HuH-7 (cell line): ENCODE data around the gene IFNL4.
"Not testable (repeated sequence)": the region's sequence is repeated elsewhere in the genome, so short reads cannot be mapped to it uniquely, and the experiment has no call there.

Experiments used
- DNase-seq: peaks from one replicate; pipeline ENCODE4 v3.0.0; 2011; ENCODE audit warnings: low spot score

IFNL4 gene

GRCh38 chr19:39223703-39224279 is 24.9 kb downstream of the IFNL4 start:
- DNase-seq: no peak

GRCh38 chr19:39219108-39219507 is 29.5 kb downstream of the IFNL4 start:
- DNase-seq: not testable (repeated sequence)

DNA sequence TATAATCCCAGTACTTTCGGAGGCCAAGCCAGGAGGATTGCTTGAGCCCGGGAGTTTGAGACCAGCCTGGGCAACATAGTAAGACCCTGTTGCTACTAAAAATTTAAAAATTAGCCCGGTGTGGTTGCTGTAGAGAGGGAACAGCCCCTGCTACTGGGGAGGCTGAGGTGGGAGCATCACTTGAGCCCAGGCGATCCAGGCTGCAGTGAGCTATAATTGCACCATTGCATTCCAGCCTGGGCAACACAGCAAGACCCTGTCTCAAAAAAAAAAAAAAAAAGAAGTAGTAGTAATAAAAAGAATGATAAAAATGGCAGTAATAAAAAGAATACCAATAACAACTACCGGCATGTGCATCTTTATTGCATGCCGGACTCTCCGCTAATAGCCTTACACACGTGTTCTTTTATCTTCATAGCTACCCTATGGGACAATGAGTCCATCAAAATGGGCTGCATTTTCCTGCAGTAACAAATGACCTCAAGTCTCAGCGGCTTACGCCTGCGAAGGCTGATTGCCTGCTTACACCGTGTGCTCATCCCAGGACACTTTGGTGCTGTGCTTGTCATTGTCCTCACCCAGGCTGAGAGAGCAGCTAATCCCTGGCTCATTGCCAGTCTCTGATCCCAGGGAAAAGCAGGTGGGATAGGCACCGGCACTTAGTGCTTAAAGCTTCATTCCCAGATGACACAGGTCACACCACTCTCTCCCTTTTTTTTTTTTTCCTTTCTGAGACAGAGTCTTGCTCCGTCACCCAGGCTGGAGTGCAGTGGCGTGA is 30.2 kb downstream of the IFNL4 start:
- no peak for DNase-seq

- DNase-seq: no peak
These were observed 31.6 kb downstream of the IFNL4 start for GRCh38 chr19:39217094-39217493.

- not testable (repeated sequence) for DNase-seq
These were observed 33.3 kb downstream of the IFNL4 start for GRCh38 chr19:39215323-39215722.

GRCh38 chr19:39212375-39212742 is 36.3 kb downstream of the IFNL4 start:
- no peak for DNase-seq

DNA sequence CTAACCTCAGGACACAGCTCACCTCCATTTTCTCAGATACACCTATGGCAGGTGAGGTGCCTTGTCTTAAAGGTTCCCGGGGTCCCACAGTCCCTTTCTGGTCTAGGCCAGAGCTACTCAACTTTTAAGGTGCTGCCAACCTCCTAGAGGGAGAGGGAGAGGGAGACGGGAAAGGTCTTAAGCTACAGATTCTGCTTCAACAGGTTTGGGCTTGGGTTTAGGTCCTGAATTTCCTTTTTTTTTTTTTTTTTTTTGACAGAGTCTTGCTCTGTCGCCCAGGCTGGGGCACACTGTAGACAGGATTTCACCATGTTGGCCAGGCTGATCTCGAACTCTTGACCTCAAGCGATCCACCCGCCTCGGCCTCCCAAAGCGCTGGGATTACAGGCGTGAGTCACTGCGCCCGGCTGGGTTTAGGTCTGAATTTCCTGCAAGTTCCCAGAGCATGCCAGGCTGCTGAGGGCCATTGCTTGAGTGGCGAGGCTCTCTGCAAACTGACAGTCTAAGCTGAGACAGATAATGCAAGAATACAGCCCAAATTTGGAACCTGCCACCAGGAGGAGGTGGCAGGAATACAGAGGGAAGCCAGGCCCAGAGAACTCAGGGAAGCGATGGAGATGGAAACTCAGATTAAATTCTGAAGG is 36.8 kb downstream of the IFNL4 start:
- DNase-seq: no peak

DNA sequence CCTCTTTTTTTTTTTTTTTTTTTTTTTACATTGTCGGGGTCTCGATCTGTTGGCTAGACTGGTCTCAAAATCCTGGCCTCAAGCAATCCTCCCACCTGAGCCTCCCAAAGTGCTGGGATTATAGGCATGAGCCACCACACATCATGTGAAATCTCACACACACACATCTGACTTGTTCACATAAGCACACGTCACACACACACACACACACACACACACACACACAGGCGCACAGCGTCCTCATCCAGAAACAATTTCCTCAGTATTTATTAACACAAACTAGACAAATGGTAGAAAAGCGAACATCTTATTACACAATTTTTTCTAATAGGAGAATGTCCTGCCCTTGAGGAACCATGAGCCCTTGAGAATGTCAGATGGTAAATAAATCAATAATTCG is 39.5 kb downstream of the IFNL4 start:
- DNase-seq: no peak

GRCh38 chr19:39208175-39208795 is 40.4 kb downstream of the IFNL4 start:
- no peak for DNase-seq

DNA sequence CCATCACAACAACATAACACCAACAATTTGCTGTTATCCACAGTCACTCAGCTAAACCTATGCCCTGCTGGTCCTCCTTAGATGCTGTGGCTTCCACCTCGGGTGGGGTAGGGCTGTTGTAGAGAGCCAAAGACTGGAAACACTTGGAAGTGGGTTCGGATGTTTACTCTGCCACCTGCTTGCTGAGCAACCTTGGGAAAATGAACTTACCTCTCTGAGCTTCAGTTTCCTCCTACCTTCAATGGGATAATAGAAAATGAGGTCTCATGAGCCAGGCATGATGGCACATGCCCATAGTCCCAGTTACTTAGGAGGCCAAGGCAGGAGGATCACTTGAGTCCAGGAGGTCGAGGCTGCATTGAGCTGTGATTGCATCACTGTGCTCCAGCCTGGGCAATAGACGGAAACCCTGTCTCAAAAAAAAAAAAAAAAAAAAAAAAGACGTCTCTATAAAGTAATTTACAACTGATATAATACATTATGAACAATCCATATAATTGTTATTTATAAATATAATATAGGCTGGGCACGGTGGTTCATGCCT is 41.3 kb downstream of the IFNL4 start:
- DNase-seq: no peak

- no peak for DNase-seq
These were observed 42.5 kb downstream of the IFNL4 start for GRCh38 chr19:39206122-39206521.

DNA sequence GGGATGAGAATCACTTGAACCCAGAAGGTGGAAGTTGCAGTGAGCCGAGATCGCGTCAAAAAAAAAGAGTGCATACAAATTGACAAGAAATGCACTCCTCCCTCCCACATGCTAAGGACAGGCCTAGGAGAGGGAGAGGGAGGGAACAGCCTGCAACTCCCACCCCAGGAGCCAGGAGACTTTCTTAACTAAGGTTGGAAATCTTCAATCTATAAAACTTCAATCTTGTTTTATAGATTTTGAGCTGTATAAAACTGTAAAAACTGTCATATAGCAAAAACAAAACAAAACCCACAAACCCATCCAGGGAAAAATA is 43.2 kb downstream of the IFNL4 start:
- no peak for DNase-seq

GRCh38 chr19:39203372-39204341 is 45.0 kb downstream of the IFNL4 start, which contains the start of gene SYCN:
Gene SYCN (minus strand): TSS chr19:39204263. CDS start chr19:39204254, 9 bp downstream.
- no peak for DNase-seq

GRCh38 chr19:39202998-39203355 is 45.7 kb downstream of the IFNL4 start:
- no peak for DNase-seq

DNA sequence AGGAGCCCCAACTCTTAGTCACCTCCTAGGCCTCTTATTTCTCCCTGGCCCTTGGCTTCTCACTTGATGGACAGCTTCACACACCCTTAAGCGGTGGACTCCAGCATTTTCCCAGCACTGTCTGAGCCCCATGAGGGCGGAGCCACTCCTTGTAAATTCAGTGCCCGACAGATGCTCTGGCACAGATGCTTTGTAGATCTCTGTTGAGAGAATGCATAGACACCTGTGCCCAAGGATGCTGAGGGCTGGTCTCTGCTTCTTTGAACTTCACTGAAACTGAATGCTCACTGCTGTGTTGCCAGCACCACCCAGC is 47.9 kb downstream of the IFNL4 start:
- no peak for DNase-seq

DNA sequence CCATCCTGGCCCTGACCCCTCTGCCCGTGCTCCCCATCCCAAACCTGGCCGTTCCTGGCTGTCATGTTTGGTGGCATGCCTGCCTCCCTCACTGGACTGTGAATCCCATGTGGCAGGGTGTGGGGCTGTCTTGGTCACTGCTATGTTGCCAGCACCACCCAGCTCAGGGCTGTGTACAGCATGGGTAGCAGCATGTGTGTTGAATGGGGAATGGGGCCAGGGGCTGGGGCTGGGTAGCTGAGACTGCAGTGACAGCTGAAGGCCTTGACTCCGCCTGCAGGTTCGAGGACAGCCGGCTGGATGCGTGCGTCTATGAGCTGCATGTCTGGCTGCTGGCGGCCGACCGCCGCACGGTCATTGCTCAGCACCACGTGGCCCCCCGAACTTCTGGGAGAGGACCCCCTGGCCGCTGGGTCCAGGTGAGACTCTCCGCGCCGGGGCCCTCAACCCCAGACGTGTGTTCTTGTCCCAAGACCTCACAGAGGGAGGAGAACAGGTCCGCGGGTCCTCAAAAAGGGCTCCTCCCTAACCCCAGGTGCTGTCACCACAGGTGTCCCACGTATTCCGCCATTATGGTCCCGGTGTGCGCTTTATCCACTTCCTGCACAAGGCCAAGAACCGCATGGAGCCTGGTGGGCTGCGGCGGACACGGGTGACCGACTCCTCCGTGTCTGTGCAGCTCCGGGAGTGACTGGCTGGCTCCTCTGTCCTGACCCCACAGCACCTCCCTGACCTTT is 48.4 kb downstream of the IFNL4 start:
- DNase-seq: no peak

GRCh38 chr19:39199025-39199424 is 49.6 kb downstream of the IFNL4 start:
- no peak for DNase-seq

DNA sequence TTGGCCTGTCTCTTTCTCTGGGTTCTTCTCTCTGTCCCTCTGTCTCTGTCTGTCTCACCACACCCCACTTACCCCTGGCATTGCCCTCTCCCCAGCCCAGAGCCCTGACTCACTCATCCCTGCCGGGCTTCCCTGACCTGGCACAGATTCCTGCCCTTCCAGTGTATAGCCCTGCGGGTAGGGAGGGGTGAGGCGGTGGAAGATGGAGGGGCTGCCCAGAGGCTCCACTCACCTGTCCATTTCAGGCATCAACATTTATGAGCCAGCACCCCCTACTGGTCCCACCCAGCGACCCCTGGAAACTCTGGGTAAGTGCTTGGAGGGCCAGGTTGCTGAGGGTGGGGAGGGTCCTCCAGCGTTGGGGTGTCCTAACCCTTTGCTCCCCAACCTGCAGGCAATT is 50.8 kb downstream of the IFNL4 start:
- DNase-seq: no peak

DNA sequence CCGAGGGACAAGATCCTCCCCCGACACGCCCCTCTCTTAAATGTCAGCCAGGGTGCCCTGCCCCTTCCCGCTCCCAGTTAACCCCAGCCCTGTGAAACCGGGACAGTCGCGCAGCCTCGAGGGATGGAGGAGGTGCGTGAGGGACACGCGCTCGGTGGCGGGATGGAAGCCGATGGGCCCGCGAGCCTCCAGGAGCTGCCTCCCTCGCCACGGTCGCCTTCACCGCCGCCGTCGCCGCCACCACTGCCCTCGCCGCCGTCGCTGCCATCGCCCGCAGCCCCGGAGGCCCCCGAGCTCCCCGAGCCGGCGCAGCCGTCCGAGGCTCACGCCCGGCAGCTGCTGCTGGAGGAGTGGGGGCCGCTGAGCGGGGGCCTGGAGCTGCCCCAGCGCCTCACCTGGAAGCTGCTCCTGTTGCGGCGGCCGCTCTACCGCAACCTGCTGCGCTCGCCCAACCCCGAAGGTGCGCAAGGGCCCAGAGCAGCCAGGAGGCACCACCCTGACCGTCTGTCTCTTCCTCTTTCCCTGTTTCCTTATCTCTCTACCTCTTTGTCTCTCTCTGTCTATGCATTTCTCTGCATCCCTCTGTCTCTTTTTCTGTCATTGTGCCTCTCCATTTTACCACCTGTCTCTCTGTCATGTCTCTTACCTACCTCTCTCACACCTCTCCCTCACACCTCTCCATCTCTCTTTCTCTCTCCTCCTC is 51.6 kb downstream of the IFNL4 start, which contains the start of gene NCCRP1:
Gene NCCRP1 (plus strand): TSS at position 105 of the 703 bp plus-strand sequence. CDS start 19 bp downstream, at position 124.
- DNase-seq: no peak

DNA sequence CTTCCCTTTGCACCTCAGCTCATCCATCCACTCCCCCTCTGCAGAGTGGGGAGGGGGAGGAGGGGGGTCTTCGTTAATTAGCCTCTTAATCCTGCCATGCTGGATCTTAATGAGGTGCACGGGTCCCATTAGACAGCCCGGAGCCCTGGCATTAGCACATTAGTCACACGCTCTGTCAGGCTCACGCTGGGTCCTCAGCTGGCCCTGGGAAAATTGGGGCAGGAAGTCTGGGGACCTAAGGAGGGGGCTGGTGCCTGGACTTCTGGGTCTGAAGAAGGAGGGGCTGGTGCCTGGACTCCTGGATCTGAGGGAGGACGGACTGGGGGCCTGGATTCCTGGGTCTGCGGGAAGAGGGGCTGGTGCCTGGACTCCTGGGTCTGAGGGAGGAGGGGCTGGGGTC is 52.3 kb downstream of the IFNL4 start:
- DNase-seq: no peak
